ENCODE results near the gene SERP1. TPM values are rescaled to one million over a fixed set of nuclear protein-coding genes. Genes with fewer than 3 reads are reported as not detected.

Gene SERP1
- total RNA-seq, 1 experiment from 2014 or later: 439 TPM

DNA sequence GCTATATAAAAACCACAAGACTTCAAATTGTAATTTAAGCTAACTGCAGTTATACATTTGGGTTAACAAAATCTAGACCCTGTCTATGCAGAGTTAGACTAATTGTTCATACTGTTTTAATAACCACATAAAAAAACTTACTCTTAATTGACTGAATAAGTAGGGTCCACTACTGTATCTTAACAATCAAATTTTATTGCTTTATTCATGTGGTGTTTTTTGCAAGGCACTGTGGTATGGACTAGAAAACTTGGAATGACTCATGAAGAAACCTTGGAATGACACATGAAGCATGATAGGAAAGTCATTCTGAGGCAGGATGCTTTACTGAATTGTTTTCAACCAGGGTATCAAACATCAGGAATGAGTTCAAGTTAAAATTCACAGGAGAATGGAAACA is 2.3 kb downstream of the SERP1 start:
- intact Hi-C loops (cut with micrococcal nuclease): no loop called here
- POLR2A ChIA-PET (ENCODE audit: unreplicated experiment): no interaction called here

DNA sequence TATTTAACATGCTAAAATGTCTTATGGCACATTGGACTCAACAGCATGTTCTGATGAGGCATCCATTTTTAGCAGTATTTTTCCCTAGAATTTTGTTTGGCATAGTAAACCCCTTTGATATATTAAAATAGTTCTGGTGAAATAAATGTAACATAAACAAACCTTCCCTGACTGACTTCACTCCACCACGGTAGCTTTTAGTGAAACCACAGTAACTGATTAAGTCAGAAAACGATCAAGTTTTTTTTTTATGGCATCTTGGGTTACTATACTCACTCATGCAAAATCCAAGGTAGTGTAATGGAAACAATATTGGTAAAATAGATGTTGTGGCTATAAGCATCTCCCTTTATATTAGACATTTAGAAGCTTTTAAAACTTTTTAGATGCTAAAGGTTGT is 2.8 kb downstream of the SERP1 start:
- CTCF ChIA-PET: no interaction called here
- DNase-seq (no peak), ATAC-seq (no peak)
- no peaks in the 10 kb centered on the region for H3K27me3 ChIP-seq (ENCODE audit: low read length)
- no peaks in the 10 kb centered on the region for H3F3A ChIP-seq (ENCODE audit: low read length, unreplicated experiment)
- no peaks in the 10 kb centered on the region for H3K9me2 ChIP-seq (replicated peaks; ENCODE audit: low read length)
- peaks cover 61% of the 10 kb centered on the region for H3K79me2 ChIP-seq (ENCODE audit: low read length)
- no peak overlapping the region for H3K9ac ChIP-seq (ENCODE audit: low read length)
- BruUV-seq (replicated peaks): no TSS peak
- peaks cover 38% of the 10 kb centered on the region for H4K20me1 ChIP-seq (ENCODE audit: low read length)
- H2AFZ ChIP-seq (ENCODE audit: low read length): no peak overlapping the region
- H3K9me3 ChIP-seq (ENCODE audit: low read length): no peaks in the 10 kb centered on the region
- intact Hi-C loops (cut with micrococcal nuclease): no loop called here
- H3K4me2 ChIP-seq (ENCODE audit: low read length): peak overlapping the region; percentile 86
- peak overlapping the region; percentile 77; the same call in 1 of the 2 replicates for H3K4me3 ChIP-seq (ENCODE audit: low read length)
- peaks cover 27% of the 10 kb centered on the region for H3K4me1 ChIP-seq (ENCODE audit: insufficient read depth, low read length)
- H3K36me3 ChIP-seq (ENCODE audit: low read depth, low read length): peaks cover 29% of the 10 kb centered on the region
- POLR2A ChIA-PET (ENCODE audit: unreplicated experiment): no interaction called here
- TF ChIP-seq, protein P1, sequence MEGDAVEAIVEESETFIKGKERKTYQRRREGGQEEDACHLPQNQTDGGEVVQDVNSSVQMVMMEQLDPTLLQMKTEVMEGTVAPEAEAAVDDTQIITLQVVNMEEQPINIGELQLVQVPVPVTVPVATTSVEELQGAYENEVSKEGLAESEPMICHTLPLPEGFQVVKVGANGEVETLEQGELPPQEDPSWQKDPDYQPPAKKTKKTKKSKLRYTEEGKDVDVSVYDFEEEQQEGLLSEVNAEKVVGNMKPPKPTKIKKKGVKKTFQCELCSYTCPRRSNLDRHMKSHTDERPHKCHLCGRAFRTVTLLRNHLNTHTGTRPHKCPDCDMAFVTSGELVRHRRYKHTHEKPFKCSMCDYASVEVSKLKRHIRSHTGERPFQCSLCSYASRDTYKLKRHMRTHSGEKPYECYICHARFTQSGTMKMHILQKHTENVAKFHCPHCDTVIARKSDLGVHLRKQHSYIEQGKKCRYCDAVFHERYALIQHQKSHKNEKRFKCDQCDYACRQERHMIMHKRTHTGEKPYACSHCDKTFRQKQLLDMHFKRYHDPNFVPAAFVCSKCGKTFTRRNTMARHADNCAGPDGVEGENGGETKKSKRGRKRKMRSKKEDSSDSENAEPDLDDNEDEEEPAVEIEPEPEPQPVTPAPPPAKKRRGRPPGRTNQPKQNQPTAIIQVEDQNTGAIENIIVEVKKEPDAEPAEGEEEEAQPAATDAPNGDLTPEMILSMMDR (conservative IDR thresholded peaks at IDR 0.05; ENCODE audit: low read depth, low read length): no peak
- TF ChIP-seq EZH2phosphoT487 (IDR thresholded peaks at IDR 0.05; ENCODE audit: borderline replicate concordance, low read length) (no peak), EZH2 (IDR thresholded peaks at IDR 0.05; ENCODE audit: low read length, unreplicated experiment) (no peak)
- peak overlapping the region; percentile 2; the same call in 1 of the 2 replicates for H3K27ac ChIP-seq (ENCODE audit: low read length)

More for the DNA sequence above, 2.3 kb downstream of the SERP1 start:
- no peaks in the 10 kb centered on the region for H3K27me3 ChIP-seq (ENCODE audit: low read length)
- no peaks in the 10 kb centered on the region for H3K9me2 ChIP-seq (replicated peaks; ENCODE audit: low read length)
- peak overlapping the region; percentile 77 for H3K4me3 ChIP-seq (ENCODE audit: low read length)
- CTCF ChIA-PET: interaction anchor here (0.6 kb wide), 1 partner anchor 135 kb away, joined by 3 read pairs; no protein-coding TSS in a partner anchor
- H3K4me1 ChIP-seq (ENCODE audit: insufficient read depth, low read length): peaks cover 28% of the 10 kb centered on the region
- no peaks in the 10 kb centered on the region for H3F3A ChIP-seq (ENCODE audit: low read length, unreplicated experiment)
- no peak for TF ChIP-seq EZH2phosphoT487 (IDR thresholded peaks at IDR 0.05; ENCODE audit: borderline replicate concordance, low read length)
- TF ChIP-seq, protein P1 (conservative IDR thresholded peaks at IDR 0.05; ENCODE audit: low read depth, low read length): no peak
- TF ChIP-seq EZH2 (IDR thresholded peaks at IDR 0.05; ENCODE audit: low read length, unreplicated experiment): no peak
- H3K36me3 ChIP-seq (ENCODE audit: low read depth, low read length): peaks cover 29% of the 10 kb centered on the region
- H3K9me3 ChIP-seq (ENCODE audit: low read length): no peaks in the 10 kb centered on the region
- no peak overlapping the region for H2AFZ ChIP-seq (ENCODE audit: low read length)
- peaks cover 38% of the 10 kb centered on the region for H4K20me1 ChIP-seq (ENCODE audit: low read length)
- H3K79me2 ChIP-seq (ENCODE audit: low read length): peaks cover 67% of the 10 kb centered on the region
- DNase-seq (peak; percentile 81), ATAC-seq (peak; percentile 1; the same call in 1 of the 2 replicates)
- H3K27ac ChIP-seq (ENCODE audit: low read length): peak overlapping the region; percentile 2; the same call in 1 of the 2 replicates
- BruUV-seq (replicated peaks): no TSS peak
- H3K4me2 ChIP-seq (ENCODE audit: low read length): peak overlapping the region; percentile 86
- no peak overlapping the region for H3K9ac ChIP-seq (ENCODE audit: low read length)

DNA sequence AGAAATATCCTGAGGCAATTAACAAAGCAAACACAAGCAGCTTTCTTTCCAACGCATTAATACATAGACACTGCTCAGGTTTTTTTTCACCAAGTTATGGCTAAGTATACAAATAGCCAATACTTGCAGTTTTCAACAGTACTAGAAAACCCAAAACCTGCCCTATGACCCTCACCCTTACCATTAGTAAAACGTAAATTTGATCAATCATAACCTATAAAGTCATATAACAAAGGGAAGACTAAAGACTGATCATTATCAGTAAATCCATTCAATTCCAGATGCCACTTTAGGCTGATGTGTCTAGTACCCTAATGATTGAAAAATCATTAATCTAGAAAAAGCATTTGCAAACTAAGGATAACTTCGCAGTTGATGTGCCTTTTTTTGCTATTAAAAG is 3.2 kb downstream of the SERP1 start:
- TF ChIP-seq EZH2phosphoT487 (IDR thresholded peaks at IDR 0.05; ENCODE audit: borderline replicate concordance, low read length) (no peak), EZH2 (IDR thresholded peaks at IDR 0.05; ENCODE audit: low read length, unreplicated experiment) (no peak)
- TF ChIP-seq, protein P1 (conservative IDR thresholded peaks at IDR 0.05; ENCODE audit: low read depth, low read length): no peak
- no peaks in the 10 kb centered on the region for H3K27me3 ChIP-seq (ENCODE audit: low read length)
- POLR2A ChIA-PET (ENCODE audit: unreplicated experiment): no interaction called here
- H3K4me2 ChIP-seq (ENCODE audit: low read length): peak overlapping the region; percentile 86; the same call in 1 of the 2 replicates
- peaks cover 38% of the 10 kb centered on the region for H4K20me1 ChIP-seq (ENCODE audit: low read length)
- peaks cover 23% of the 10 kb centered on the region for H3K4me1 ChIP-seq (ENCODE audit: insufficient read depth, low read length)
- intact Hi-C loops (cut with micrococcal nuclease): no loop called here
- H3K9me3 ChIP-seq (ENCODE audit: low read length): no peaks in the 10 kb centered on the region
- CTCF ChIA-PET: no interaction called here
- no peaks in the 10 kb centered on the region for H3K9me2 ChIP-seq (replicated peaks; ENCODE audit: low read length)
- no peak overlapping the region for H2AFZ ChIP-seq (ENCODE audit: low read length)
- peaks cover 57% of the 10 kb centered on the region for H3K79me2 ChIP-seq (ENCODE audit: low read length)
- no peak for DNase-seq
- H3F3A ChIP-seq (ENCODE audit: low read length, unreplicated experiment): no peaks in the 10 kb centered on the region
- H3K4me3 ChIP-seq (ENCODE audit: low read length): no peak overlapping the region
- H3K36me3 ChIP-seq (ENCODE audit: low read depth, low read length): peaks cover 29% of the 10 kb centered on the region
- H3K9ac ChIP-seq (ENCODE audit: low read length): no peak overlapping the region
- no peak for ATAC-seq
- no TSS peak for BruUV-seq (replicated peaks)
- no peak overlapping the region for H3K27ac ChIP-seq (ENCODE audit: low read length)

Data from PC-3 (cell line).